ENCODE results near the gene PRKCB. TPM values are rescaled to one million over a fixed set of nuclear protein-coding genes. Genes with fewer than 3 reads are reported as not detected.

PRKCB gene
- total and polyA plus RNA-seq, 2 experiments from 2014 or later, result 0.70 to 0.92 TPM

- no peak overlapping the region for H3K4me3 ChIP-seq
- H3K9me3 ChIP-seq (ENCODE audit: low read depth), result no peaks in the 10 kb centered on the region
- TF ChIP-seq EZH2 (IDR thresholded peaks at IDR 0.05; ENCODE audit: borderline replicate concordance), result no peak
- no peak for TF ChIP-seq EZH2phosphoT487 (IDR thresholded peaks at IDR 0.05; ENCODE audit: low read depth, severe bottlenecking, unreplicated experiment)
- no peak for TF ChIP-seq CTCF (IDR thresholded peaks at IDR 0.05; ENCODE audit: poor library complexity)
- H3K9me2 ChIP-seq (replicated peaks; ENCODE audit: insufficient read depth), result no peaks in the 10 kb centered on the region
- no peak overlapping the region for H3K27ac ChIP-seq
- H4K20me1 ChIP-seq (ENCODE audit: insufficient read depth, poor library complexity, severe bottlenecking), result no peaks in the 10 kb centered on the region
- H3K4me1 ChIP-seq (ENCODE audit: insufficient read depth), result no peaks in the 10 kb centered on the region
- no peak for DNase-seq (ENCODE audit: low spot score)
- no peak overlapping the region for H2AFZ ChIP-seq
- WGBS (ENCODE audit: low lambda C conversion rate, missing lambda C conversion rate), result 100% methylated on average over 2 of the region's 2 CpGs
- no peak overlapping the region for H3K4me2 ChIP-seq
- H3K36me3 ChIP-seq (replicated peaks; ENCODE audit: insufficient read depth, low read depth), result no peaks in the 10 kb centered on the region
- peaks cover 18% of the 10 kb centered on the region for H3K27me3 ChIP-seq
- H3K79me2 ChIP-seq, result no peaks in the 10 kb centered on the region
These were observed 24.0 kb downstream of the PRKCB start for GRCh38 chr16:23859713-23860269.

- no peaks in the 10 kb centered on the region for H4K20me1 ChIP-seq (ENCODE audit: insufficient read depth, poor library complexity, severe bottlenecking)
- no peak for DNase-seq (ENCODE audit: low spot score)
- TF ChIP-seq EZH2phosphoT487 (IDR thresholded peaks at IDR 0.05; ENCODE audit: low read depth, severe bottlenecking, unreplicated experiment) (no peak), EZH2 (IDR thresholded peaks at IDR 0.05; ENCODE audit: borderline replicate concordance) (no peak)
- no peak overlapping the region for H3K27ac ChIP-seq
- no peak overlapping the region for H3K4me3 ChIP-seq
- no peaks in the 10 kb centered on the region for H3K4me1 ChIP-seq (ENCODE audit: insufficient read depth)
- no peaks in the 10 kb centered on the region for H3K9me2 ChIP-seq (replicated peaks; ENCODE audit: insufficient read depth)
- 81% methylated on average over 3 of the region's 3 CpGs for WGBS (ENCODE audit: low lambda C conversion rate, missing lambda C conversion rate)
- no peak overlapping the region for H3K4me2 ChIP-seq
- H3K9me3 ChIP-seq (ENCODE audit: low read depth), result no peaks in the 10 kb centered on the region
- peaks cover 32% of the 10 kb centered on the region for H3K27me3 ChIP-seq
- H3K79me2 ChIP-seq, result no peaks in the 10 kb centered on the region
- H2AFZ ChIP-seq, result no peak overlapping the region
- H3K36me3 ChIP-seq (replicated peaks; ENCODE audit: insufficient read depth, low read depth), result no peaks in the 10 kb centered on the region
These were observed 26.1 kb downstream of the PRKCB start for GRCh38 chr16:23861874-23862273.

GRCh38 chr16:23862556-23862955 is 26.8 kb downstream of the PRKCB start:
- H3K36me3 ChIP-seq (replicated peaks; ENCODE audit: insufficient read depth, low read depth), result no peaks in the 10 kb centered on the region
- whole genome bisulfite sequencing (ENCODE audit: low lambda C conversion rate, missing lambda C conversion rate), result 83% methylated on average over 6 of the region's 6 CpGs
- H3K4me2 ChIP-seq, result no peak overlapping the region
- no peaks in the 10 kb centered on the region for H3K9me3 ChIP-seq (ENCODE audit: low read depth)
- TF ChIP-seq EZH2phosphoT487 (IDR thresholded peaks at IDR 0.05; ENCODE audit: low read depth, severe bottlenecking, unreplicated experiment) (no peak), CTCF (IDR thresholded peaks at IDR 0.05; ENCODE audit: poor library complexity) (no peak), EZH2 (IDR thresholded peaks at IDR 0.05; ENCODE audit: borderline replicate concordance) (no peak)
- DNase-seq (ENCODE audit: low spot score), result no peak
- no peaks in the 10 kb centered on the region for H3K4me1 ChIP-seq (ENCODE audit: insufficient read depth)
- peaks cover 33% of the 10 kb centered on the region for H3K27me3 ChIP-seq
- no peak overlapping the region for H3K4me3 ChIP-seq
- H3K79me2 ChIP-seq, result no peaks in the 10 kb centered on the region
- H3K27ac ChIP-seq, result no peak overlapping the region
- no peaks in the 10 kb centered on the region for H4K20me1 ChIP-seq (ENCODE audit: insufficient read depth, poor library complexity, severe bottlenecking)
- H3K9me2 ChIP-seq (replicated peaks; ENCODE audit: insufficient read depth), result no peaks in the 10 kb centered on the region
- no peak overlapping the region for H2AFZ ChIP-seq

- Histone ChIP-seq H3K27me3 (peaks cover 37% of the 10 kb centered on the region), H2AFZ (no peak overlapping the region), H3K36me3 (replicated peaks; ENCODE audit: insufficient read depth, low read depth) (no peaks in the 10 kb centered on the region), H3K4me2 (peak overlapping the region; percentile 5), H3K9me2 (replicated peaks; ENCODE audit: insufficient read depth) (no peaks in the 10 kb centered on the region), H4K20me1 (ENCODE audit: insufficient read depth, poor library complexity, severe bottlenecking) (no peaks in the 10 kb centered on the region), H3K9me3 (ENCODE audit: low read depth) (no peaks in the 10 kb centered on the region), H3K27ac (no peak overlapping the region), H3K79me2 (no peaks in the 10 kb centered on the region), H3K4me1 (ENCODE audit: insufficient read depth) (no peaks in the 10 kb centered on the region), H3K4me3 (no peak overlapping the region)
- TF ChIP-seq EZH2 (IDR thresholded peaks at IDR 0.05; ENCODE audit: borderline replicate concordance) (no peak), EZH2phosphoT487 (IDR thresholded peaks at IDR 0.05; ENCODE audit: low read depth, severe bottlenecking, unreplicated experiment) (no peak), CTCF (IDR thresholded peaks at IDR 0.05; ENCODE audit: poor library complexity) (no peak)
- no peak for DNase-seq (ENCODE audit: low spot score)
- 67% methylated on average over 12 of the region's 12 CpGs for WGBS (ENCODE audit: low lambda C conversion rate, missing lambda C conversion rate)
These were observed 28.0 kb downstream of the PRKCB start for GRCh38 chr16:23863511-23864422.
